ENCODE data around the gene HIVEP2. TPM values are rescaled to one million over a fixed set of nuclear protein-coding genes. Genes with fewer than 3 reads are reported as not detected.

Gene HIVEP2
- total and polyA plus RNA-seq, 2 donors (not counting 3 experiments of a cell fraction or from before 2014, with no cell fraction given), result 1.3 to 4.7 TPM

- dilution Hi-C loops (cut with MboI; ENCODE audit: extremely low pct_ligation_motif_present, low sequenced_read_pairs) (no loop called here), intact Hi-C loops (cut with micrococcal nuclease) (no loop called here)
- Histone ChIP-seq H3K4me3 (replicated peaks in 1 of 3; ENCODE audit: insufficient read depth in 1 of 3, low read depth in 1 of 3, low read length in 3 of 3) (no peak overlapping the region), H3K36me3 (ENCODE audit: control insufficient read depth in 2 of 2, extremely low read depth in 1 of 2, insufficient read depth in 2 of 2, low read length in 2 of 2) (no peaks in the 10 kb centered on the region), H3K4me2 (ENCODE audit: insufficient read depth, low read length) (no peak overlapping the region), H3K27ac (ENCODE audit: insufficient read depth, low read depth, low read length) (no peak overlapping the region), H4K20me1 (replicated peaks; ENCODE audit: control insufficient read depth, extremely low read depth, insufficient read depth, low read length) (no peaks in the 10 kb centered on the region), H3K79me2 (ENCODE audit: control insufficient read depth, insufficient read depth, low read length) (no peaks in the 10 kb centered on the region), H3K9ac (replicated peaks; ENCODE audit: extremely low read depth, insufficient read depth, low read length) (no peak overlapping the region), H3K27me3 (ENCODE audit: control insufficient read depth in 2 of 2, insufficient read depth in 2 of 2, low read length in 2 of 2) (no peaks in the 10 kb centered on the region), H3K4me1 (ENCODE audit: control insufficient read depth, extremely low read depth, insufficient read depth, low read length) (no peaks in the 10 kb centered on the region), H3K9me3 (replicated peaks; ENCODE audit: control insufficient read depth, insufficient read depth, low read length) (no peaks in the 10 kb centered on the region), H2AFZ (ENCODE audit: low read depth, low read length) (no peak overlapping the region), H3K9me1 (replicated peaks; ENCODE audit: control insufficient read depth, extremely low read depth, insufficient read depth, low read length) (no peaks in the 10 kb centered on the region)
- TF ChIP-seq, protein P1, sequence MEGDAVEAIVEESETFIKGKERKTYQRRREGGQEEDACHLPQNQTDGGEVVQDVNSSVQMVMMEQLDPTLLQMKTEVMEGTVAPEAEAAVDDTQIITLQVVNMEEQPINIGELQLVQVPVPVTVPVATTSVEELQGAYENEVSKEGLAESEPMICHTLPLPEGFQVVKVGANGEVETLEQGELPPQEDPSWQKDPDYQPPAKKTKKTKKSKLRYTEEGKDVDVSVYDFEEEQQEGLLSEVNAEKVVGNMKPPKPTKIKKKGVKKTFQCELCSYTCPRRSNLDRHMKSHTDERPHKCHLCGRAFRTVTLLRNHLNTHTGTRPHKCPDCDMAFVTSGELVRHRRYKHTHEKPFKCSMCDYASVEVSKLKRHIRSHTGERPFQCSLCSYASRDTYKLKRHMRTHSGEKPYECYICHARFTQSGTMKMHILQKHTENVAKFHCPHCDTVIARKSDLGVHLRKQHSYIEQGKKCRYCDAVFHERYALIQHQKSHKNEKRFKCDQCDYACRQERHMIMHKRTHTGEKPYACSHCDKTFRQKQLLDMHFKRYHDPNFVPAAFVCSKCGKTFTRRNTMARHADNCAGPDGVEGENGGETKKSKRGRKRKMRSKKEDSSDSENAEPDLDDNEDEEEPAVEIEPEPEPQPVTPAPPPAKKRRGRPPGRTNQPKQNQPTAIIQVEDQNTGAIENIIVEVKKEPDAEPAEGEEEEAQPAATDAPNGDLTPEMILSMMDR (IDR thresholded peaks at IDR 0.05; ENCODE audit: extremely low read depth in 1 of 2, insufficient read depth in 1 of 2, low read depth in 1 of 2, low read length in 2 of 2), result no peak
- TF ChIP-seq GATA2 (IDR thresholded peaks at IDR 0.05; ENCODE audit: insufficient read depth, insufficient read length, low read depth, low read length) (no peak), POLR2AphosphoS5 (IDR thresholded peaks at IDR 0.05; ENCODE audit: insufficient read depth, low read depth, low read length) (no peak), FOS (IDR thresholded peaks at IDR 0.05; ENCODE audit: borderline replicate concordance, insufficient read depth, low read length) (no peak), POLR2A (IDR thresholded peaks at IDR 0.05; ENCODE audit: low read depth, low read length) (no peak), MYC (IDR thresholded peaks at IDR 0.05; ENCODE audit: low read depth, low read length) (no peak), JUN (IDR thresholded peaks at IDR 0.05; ENCODE audit: borderline replicate concordance, insufficient read depth, insufficient read length, low read depth) (no peak), EZH2 (IDR thresholded peaks at IDR 0.05; ENCODE audit: borderline replicate concordance, low read depth, low read length, severe bottlenecking) (no peak)
- TF ChIP-seq, protein P2, sequence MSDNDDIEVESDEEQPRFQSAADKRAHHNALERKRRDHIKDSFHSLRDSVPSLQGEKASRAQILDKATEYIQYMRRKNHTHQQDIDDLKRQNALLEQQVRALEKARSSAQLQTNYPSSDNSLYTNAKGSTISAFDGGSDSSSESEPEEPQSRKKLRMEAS (IDR thresholded peaks at IDR 0.05; ENCODE audit: insufficient read depth, insufficient read length), result no peak
- ChIA-PET CTCF (interaction anchor here (0.8 kb wide), 1 partner anchor 12 kb away, joined by 4 read pairs; no protein-coding TSS in a partner anchor), POLR2A (no interaction called here)
- no peak for FAIRE-seq
- DNase-seq (ENCODE audit: low read depth, low spot score), result no peak
- BruUV-seq (replicated peaks), result no TSS peak
Measured at GRCh38 chr6:142913511-142914047, 31.4 kb downstream of the HIVEP2 start.
